Measurements from ENCODE around the gene BTLA.

The BTLA gene

DNA sequence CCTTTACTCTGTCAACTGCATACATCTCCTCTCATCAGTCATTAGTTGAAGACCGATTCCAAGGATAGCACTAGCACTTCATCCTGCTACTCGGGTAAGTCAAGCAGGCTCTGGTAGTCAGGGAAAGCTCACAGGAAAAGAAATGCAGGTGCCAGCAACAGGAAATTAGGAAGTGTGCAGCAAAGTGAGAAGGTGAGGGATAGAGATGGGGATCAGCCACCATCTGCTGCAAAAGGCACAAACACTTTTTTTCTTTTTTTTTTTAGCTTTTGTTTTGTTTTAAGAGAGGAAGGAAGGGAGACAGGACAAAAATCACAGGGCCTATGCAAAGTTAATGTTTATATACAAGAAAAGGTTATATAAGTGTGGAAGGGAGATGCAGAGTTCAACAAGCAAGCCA lies 9.0 kb upstream of the BTLA start:
- no peak overlapping the region for H3K4me3 ChIP-seq (ENCODE audit: low read length, poor library complexity, severe bottlenecking)
- no peaks in the 10 kb centered on the region for H3K9me3 ChIP-seq (ENCODE audit: insufficient read depth, low read depth, low read length)
- H3K4me2 ChIP-seq (ENCODE audit: low read depth, low read length, poor library complexity, severe bottlenecking): no peak overlapping the region
- H3K9me2 ChIP-seq (replicated peaks; ENCODE audit: low read depth, low read length): no peaks in the 10 kb centered on the region
- no peak overlapping the region for H3K9ac ChIP-seq (ENCODE audit: low read depth, low read length, poor library complexity, severe bottlenecking)
- no peaks in the 10 kb centered on the region for H3K4me1 ChIP-seq (ENCODE audit: insufficient read depth, low read length, poor library complexity, severe bottlenecking)
- no peaks in the 10 kb centered on the region for H3K27me3 ChIP-seq (ENCODE audit: insufficient read depth, low read length, poor library complexity, severe bottlenecking)
- H2AFZ ChIP-seq (ENCODE audit: low read length): no peak overlapping the region
- no peaks in the 10 kb centered on the region for H3F3A ChIP-seq (ENCODE audit: low read depth)
- H3K36me3 ChIP-seq (ENCODE audit: insufficient read depth, low read length): no peaks in the 10 kb centered on the region
- no peaks in the 10 kb centered on the region for H4K20me1 ChIP-seq (ENCODE audit: insufficient read depth, low read length, poor library complexity, severe bottlenecking)
- H3K79me2 ChIP-seq (ENCODE audit: insufficient read depth, low read length): no peaks in the 10 kb centered on the region
- TF ChIP-seq, protein P1, sequence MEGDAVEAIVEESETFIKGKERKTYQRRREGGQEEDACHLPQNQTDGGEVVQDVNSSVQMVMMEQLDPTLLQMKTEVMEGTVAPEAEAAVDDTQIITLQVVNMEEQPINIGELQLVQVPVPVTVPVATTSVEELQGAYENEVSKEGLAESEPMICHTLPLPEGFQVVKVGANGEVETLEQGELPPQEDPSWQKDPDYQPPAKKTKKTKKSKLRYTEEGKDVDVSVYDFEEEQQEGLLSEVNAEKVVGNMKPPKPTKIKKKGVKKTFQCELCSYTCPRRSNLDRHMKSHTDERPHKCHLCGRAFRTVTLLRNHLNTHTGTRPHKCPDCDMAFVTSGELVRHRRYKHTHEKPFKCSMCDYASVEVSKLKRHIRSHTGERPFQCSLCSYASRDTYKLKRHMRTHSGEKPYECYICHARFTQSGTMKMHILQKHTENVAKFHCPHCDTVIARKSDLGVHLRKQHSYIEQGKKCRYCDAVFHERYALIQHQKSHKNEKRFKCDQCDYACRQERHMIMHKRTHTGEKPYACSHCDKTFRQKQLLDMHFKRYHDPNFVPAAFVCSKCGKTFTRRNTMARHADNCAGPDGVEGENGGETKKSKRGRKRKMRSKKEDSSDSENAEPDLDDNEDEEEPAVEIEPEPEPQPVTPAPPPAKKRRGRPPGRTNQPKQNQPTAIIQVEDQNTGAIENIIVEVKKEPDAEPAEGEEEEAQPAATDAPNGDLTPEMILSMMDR (conservative IDR thresholded peaks at IDR 0.05; ENCODE audit: low read length): no peak
- TF ChIP-seq EZH2phosphoT487 (IDR thresholded peaks at IDR 0.05; ENCODE audit: borderline replicate concordance): no peak

DNA sequence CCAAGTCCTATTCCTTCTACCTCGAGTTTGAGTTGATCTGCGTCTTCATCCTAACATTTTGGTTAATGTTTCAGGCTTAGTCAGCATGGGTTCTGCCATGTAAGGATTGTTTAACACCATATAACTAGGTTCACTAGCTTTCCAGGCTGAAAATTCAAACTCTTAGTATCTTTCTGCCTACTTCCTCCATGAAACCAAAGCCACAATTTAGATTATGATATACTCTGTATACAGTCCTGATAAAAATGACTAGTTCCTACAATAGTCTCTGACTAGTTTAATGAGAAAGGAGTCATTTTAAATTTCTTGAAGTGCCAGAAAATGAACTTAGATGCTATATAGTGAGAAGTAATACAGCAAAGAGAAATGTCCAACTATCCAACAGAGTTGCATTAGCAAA lies 6.6 kb upstream of the BTLA start:
- Histone ChIP-seq H4K20me1 (ENCODE audit: insufficient read depth, low read length, poor library complexity, severe bottlenecking) (no peaks in the 10 kb centered on the region), H3K36me3 (ENCODE audit: insufficient read depth, low read length) (no peaks in the 10 kb centered on the region), H2AFZ (ENCODE audit: low read length) (no peak overlapping the region), H3K9me2 (replicated peaks; ENCODE audit: low read depth, low read length) (no peaks in the 10 kb centered on the region), H3K9me3 (ENCODE audit: insufficient read depth, low read depth, low read length) (no peaks in the 10 kb centered on the region), H3F3A (ENCODE audit: low read depth) (no peaks in the 10 kb centered on the region), H3K9ac (ENCODE audit: low read depth, low read length, poor library complexity, severe bottlenecking) (no peak overlapping the region), H3K4me3 (ENCODE audit: low read length, poor library complexity, severe bottlenecking) (no peak overlapping the region), H3K4me2 (ENCODE audit: low read depth, low read length, poor library complexity, severe bottlenecking) (no peak overlapping the region), H3K79me2 (ENCODE audit: insufficient read depth, low read length) (no peaks in the 10 kb centered on the region), H3K4me1 (ENCODE audit: insufficient read depth, low read length, poor library complexity, severe bottlenecking) (no peaks in the 10 kb centered on the region), H3K27me3 (ENCODE audit: insufficient read depth, low read length, poor library complexity, severe bottlenecking) (no peaks in the 10 kb centered on the region)
- TF ChIP-seq EZH2phosphoT487 (IDR thresholded peaks at IDR 0.05; ENCODE audit: borderline replicate concordance): no peak
- TF ChIP-seq, protein P1 (conservative IDR thresholded peaks at IDR 0.05; ENCODE audit: low read length): no peak

DNA sequence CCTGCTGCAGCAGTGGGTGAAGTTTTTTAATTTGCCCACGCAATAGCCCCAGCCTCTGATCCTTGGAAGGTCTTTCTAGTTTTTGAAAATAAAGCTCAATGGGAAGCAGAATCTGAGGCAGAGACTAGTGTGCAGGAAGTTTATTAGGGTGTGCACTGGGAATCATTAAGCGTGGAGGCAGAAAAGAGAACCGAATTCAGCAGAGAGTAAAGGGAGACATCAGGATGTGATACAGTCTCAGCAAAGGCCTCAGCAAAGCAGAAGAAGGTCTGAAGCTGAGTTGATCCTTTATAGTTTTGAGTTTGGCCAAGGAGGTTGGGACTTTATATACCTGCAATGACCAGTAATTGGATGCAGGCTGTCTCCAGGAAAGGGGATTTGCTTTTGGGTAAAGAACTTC lies 4.9 kb upstream of the BTLA start:
- Histone ChIP-seq H2AFZ (ENCODE audit: low read length) (no peak overlapping the region), H3K9me3 (ENCODE audit: insufficient read depth, low read depth, low read length) (no peaks in the 10 kb centered on the region), H3K9ac (ENCODE audit: low read depth, low read length, poor library complexity, severe bottlenecking) (no peak overlapping the region), H3K4me1 (ENCODE audit: insufficient read depth, low read length, poor library complexity, severe bottlenecking) (peaks cover 2% of the 10 kb centered on the region), H3K27me3 (ENCODE audit: insufficient read depth, low read length, poor library complexity, severe bottlenecking) (no peaks in the 10 kb centered on the region), H4K20me1 (ENCODE audit: insufficient read depth, low read length, poor library complexity, severe bottlenecking) (no peaks in the 10 kb centered on the region), H3K4me2 (ENCODE audit: low read depth, low read length, poor library complexity, severe bottlenecking) (no peak overlapping the region), H3K4me3 (ENCODE audit: low read length, poor library complexity, severe bottlenecking) (no peak overlapping the region), H3K36me3 (ENCODE audit: insufficient read depth, low read length) (no peaks in the 10 kb centered on the region), H3F3A (ENCODE audit: low read depth) (no peaks in the 10 kb centered on the region), H3K9me2 (replicated peaks; ENCODE audit: low read depth, low read length) (no peaks in the 10 kb centered on the region), H3K79me2 (ENCODE audit: insufficient read depth, low read length) (no peaks in the 10 kb centered on the region)
- TF ChIP-seq, protein P1 (conservative IDR thresholded peaks at IDR 0.05; ENCODE audit: low read length): no peak
- TF ChIP-seq EZH2phosphoT487 (IDR thresholded peaks at IDR 0.05; ENCODE audit: borderline replicate concordance): no peak

Data from Loucy (cell line).